Activated T-cell treated with anti-CD3 and anti-CD28 coated beads, Interleukin-2, amount 50 U/mL, for 24 hours (primary cell): ENCODE results near the gene AIF1.
A peak's percentile ranks its signal among the peaks of the same experiment; 100 is the strongest.
"Not testable (repeated sequence)": the region's sequence is repeated elsewhere in the genome, so short reads cannot be mapped to it uniquely, and the experiment has no call there.

ENCODE experiments used
- DNase-seq: peaks from one replicate; pipeline ENCODE4 v3.0.0-alpha.2; 2020
- H3K27ac Mint-ChIP-seq: 2 replicates; pipeline ENCODE4 v1.8.0; 2020; ENCODE audit warnings: mild to moderate bottlenecking, mixed read lengths
- H3K27me3 Mint-ChIP-seq: 2 replicates; pipeline ENCODE4 v1.8.0; 2020; ENCODE audit warnings: mixed read lengths
- H3K36me3 Mint-ChIP-seq: 2 replicates; pipeline ENCODE4 v1.8.0; 2020; ENCODE audit warnings: low read depth, mixed read lengths
- H3K4me1 Mint-ChIP-seq: 2 replicates; pipeline ENCODE4 v1.8.0; 2020; ENCODE audit warnings: low read depth, mixed read lengths
- H3K4me3 Mint-ChIP-seq: 2 replicates; pipeline ENCODE4 v1.8.0; 2020; ENCODE audit warnings: mild to moderate bottlenecking, moderate library complexity, mixed read lengths
- H3K9me3 Mint-ChIP-seq: 2 replicates; pipeline ENCODE4 v1.8.0; 2020; ENCODE audit warnings: mixed read lengths

Gene AIF1

DNA sequence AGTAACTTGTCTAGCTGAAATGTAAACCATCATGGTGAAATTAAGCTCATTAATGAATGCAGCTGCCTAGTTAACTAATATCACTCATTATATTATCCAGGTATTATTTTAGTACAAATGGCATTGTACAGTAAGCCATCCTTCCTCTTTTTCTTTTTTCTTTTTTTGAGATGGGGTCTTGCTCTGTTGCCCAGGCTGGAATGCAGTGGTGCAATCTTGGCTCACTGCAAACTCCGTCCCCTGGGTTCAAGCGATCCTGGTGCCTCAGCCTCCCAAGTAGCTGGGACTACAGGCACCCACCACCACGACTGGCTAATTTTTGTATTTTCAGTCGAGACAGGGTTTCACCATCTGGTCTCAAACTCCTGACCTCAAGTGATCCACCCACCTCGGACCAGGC is 24.3 kb upstream of the AIF1 start:
- not testable (repeated sequence) for DNase-seq, H3K36me3 Mint-ChIP-seq, H3K27me3 Mint-ChIP-seq, H3K4me3 Mint-ChIP-seq, H3K9me3 Mint-ChIP-seq
- peak overlapping the region; percentile 26 for H3K27ac Mint-ChIP-seq
- peaks cover 68% of the 10 kb centered on the region for H3K4me1 Mint-ChIP-seq

GRCh38 chr6:31592396-31592771 is 22.6 kb upstream of the AIF1 start:
- Mint-ChIP-seq H3K9me3 (no peaks in the 10 kb centered on the region), H3K27ac (peak overlapping the region; percentile 84), H3K4me1 (peaks cover 63% of the 10 kb centered on the region), H3K4me3 (peak overlapping the region; percentile 65), H3K36me3 (no peaks in the 10 kb centered on the region), H3K27me3 (no peaks in the 10 kb centered on the region)
- DNase-seq: no peak

GRCh38 chr6:31597006-31597405 is 18.0 kb upstream of the AIF1 start:
- Mint-ChIP-seq H3K9me3 (no peaks in the 10 kb centered on the region), H3K27ac (no peak overlapping the region), H3K36me3 (no peaks in the 10 kb centered on the region), H3K4me3 (no peak overlapping the region), H3K4me1 (peaks cover 49% of the 10 kb centered on the region), H3K27me3 (no peaks in the 10 kb centered on the region)
- no peak for DNase-seq

- H3K27me3 Mint-ChIP-seq: no peaks in the 10 kb centered on the region
- no peaks in the 10 kb centered on the region for H3K36me3 Mint-ChIP-seq
- no peak overlapping the region for H3K4me3 Mint-ChIP-seq
- H3K4me1 Mint-ChIP-seq: no peaks in the 10 kb centered on the region
- H3K27ac Mint-ChIP-seq: no peak overlapping the region
- DNase-seq: no peak
- H3K9me3 Mint-ChIP-seq: no peaks in the 10 kb centered on the region
These were observed 7.7 kb upstream of the AIF1 start for GRCh38 chr6:31607317-31607716.

DNA sequence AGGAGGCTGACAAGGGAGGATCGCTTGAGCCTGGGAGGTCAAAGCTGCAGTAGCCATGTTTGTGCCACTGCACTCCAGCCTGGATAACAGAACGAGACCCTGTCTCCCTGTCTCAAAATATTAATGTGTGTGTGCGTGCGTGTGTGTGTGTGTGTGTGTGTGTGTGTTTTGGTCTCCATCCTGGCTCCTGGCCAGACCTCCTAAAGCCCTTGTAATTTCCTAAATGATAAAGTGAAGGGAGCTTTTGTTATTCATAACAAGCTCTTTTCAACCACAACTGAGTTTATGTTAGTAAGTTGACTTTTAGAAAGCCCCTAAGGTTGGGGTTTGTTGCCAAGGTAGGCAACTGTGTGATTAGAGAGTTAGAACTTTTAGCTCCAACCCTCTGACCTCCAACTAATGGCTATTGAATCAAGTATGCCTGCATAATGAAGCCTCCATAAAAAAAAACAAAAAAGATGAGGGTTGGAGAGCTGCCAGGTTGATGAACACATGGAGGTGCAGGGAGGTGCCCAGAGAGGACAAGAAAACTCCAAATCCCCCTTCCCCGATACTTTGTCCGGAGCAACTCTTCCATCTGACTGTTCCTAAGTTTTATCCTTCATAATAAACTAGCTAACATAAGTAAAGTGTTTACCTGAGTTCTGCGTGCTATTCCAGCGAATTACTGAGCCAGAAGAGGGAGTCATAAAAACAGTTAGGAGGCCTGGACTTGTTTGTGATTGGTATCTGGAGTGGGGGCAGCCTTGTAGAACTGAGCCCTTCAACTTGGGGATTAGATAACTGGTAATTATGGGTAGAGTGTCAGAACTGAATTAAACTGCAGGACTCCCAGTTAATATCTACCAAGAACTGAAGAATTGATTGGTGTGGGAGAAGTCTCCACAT is 5.3 kb upstream of the AIF1 start:
- H3K4me1 Mint-ChIP-seq: peaks cover 4% of the 10 kb centered on the region
- no peak overlapping the region for H3K4me3 Mint-ChIP-seq
- no peak overlapping the region for H3K27ac Mint-ChIP-seq
- no peaks in the 10 kb centered on the region for H3K27me3 Mint-ChIP-seq
- H3K36me3 Mint-ChIP-seq: no peaks in the 10 kb centered on the region
- no peak for DNase-seq
- no peaks in the 10 kb centered on the region for H3K9me3 Mint-ChIP-seq

DNA sequence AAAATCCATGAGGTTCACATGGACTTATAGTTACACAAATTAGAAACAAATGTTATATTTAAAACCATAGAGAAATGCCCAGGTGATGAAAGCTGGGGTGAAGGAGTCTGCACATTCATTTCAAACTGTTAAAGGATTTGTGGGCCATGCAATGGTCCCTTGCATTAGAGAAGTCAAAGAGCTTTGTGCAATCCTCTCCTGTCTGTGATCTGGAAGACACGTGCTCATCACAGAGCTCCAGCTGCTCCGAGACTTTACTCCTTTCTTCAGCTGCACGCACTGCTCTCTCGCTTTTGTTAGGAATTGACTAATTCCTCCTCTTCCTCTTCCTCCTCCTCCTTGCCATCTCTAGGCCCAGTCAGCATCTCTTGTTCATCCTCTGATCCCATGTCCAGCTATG is 4.1 kb upstream of the AIF1 start:
- no peaks in the 10 kb centered on the region for H3K36me3 Mint-ChIP-seq
- H3K4me1 Mint-ChIP-seq: peaks cover 16% of the 10 kb centered on the region
- no peak overlapping the region for H3K4me3 Mint-ChIP-seq
- DNase-seq: no peak
- no peaks in the 10 kb centered on the region for H3K9me3 Mint-ChIP-seq
- H3K27ac Mint-ChIP-seq: no peak overlapping the region
- no peaks in the 10 kb centered on the region for H3K27me3 Mint-ChIP-seq

- peaks cover 13% of the 10 kb centered on the region for H3K36me3 Mint-ChIP-seq
- H3K4me1 Mint-ChIP-seq: peaks cover 35% of the 10 kb centered on the region
- no peaks in the 10 kb centered on the region for H3K27me3 Mint-ChIP-seq
- H3K4me3 Mint-ChIP-seq: no peak overlapping the region
- H3K9me3 Mint-ChIP-seq: no peaks in the 10 kb centered on the region
- no peak for DNase-seq
- no peak overlapping the region for H3K27ac Mint-ChIP-seq
These were observed 887 bp upstream of the AIF1 start for GRCh38 chr6:31614075-31614619.

- Mint-ChIP-seq H3K27me3 (no peaks in the 10 kb centered on the region), H3K4me3 (peak overlapping the region; percentile 80), H3K9me3 (no peaks in the 10 kb centered on the region), H3K4me1 (peaks cover 40% of the 10 kb centered on the region), H3K27ac (peak overlapping the region; percentile 88), H3K36me3 (peaks cover 18% of the 10 kb centered on the region)
- DNase-seq: peak; percentile 62
These were observed 714 bp downstream of the AIF1 start for GRCh38 chr6:31615748-31616147.

DNA sequence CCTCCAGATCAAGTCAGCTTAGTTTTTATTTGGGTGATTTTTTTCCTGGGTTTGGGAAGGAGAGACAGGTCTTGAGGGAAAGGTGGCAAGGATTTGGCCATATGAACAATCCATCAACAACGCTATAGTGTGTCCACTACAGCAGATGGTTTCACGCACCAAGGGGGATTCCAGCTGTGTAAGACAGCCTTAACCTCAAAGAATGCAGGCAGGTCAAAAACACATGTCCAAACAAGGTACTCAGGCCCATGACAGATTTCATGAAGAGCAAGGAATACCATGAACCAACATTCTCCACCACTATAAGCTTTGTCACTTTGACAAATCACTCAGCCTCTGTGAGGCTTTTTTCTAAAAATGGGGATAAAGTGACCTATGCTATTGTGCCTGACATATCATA is 2.0 kb downstream of the AIF1 start:
- Mint-ChIP-seq H3K27me3 (no peaks in the 10 kb centered on the region), H3K4me3 (peak overlapping the region; percentile 80), H3K27ac (peak overlapping the region; percentile 88), H3K36me3 (peaks cover 30% of the 10 kb centered on the region), H3K9me3 (no peaks in the 10 kb centered on the region), H3K4me1 (peaks cover 45% of the 10 kb centered on the region)
- no peak for DNase-seq

DNA sequence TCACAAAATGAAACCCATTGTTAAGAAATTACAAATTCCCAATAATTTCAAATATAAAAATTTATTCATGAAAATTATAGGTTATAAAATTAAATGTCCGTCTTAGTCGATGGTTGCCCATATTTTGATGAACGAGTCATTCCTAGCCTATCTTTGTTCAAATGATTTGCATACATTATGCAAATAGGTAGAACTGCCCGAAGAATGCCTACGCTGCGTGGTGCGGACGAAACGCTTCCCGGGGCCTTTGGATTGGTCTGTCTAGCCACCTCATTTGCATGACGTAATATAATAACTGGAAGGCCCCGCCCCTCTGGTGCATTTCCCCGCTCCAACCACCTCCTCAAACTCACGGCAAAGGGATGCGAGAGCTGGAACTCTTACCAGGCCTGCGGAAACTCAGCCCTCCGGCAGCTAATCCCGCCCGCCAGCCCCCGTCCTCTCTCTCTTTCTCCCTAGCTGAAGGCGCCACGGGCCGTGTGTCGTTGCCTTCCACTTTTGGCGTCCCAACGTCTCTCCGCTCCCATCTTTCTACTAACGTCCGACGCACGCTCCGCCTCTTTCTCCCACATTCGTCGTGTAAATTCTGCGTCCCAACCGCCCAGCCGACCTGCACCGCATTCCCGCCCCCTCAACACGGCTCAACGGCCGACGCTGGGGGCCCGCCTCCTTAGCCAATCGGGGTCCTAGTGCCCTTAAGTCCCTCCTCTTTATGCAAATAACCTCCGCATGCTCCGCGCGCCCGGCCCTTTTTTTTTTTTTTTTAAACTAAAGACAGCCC is 5.0 kb downstream of the AIF1 start:
- peaks cover 60% of the 10 kb centered on the region for H3K36me3 Mint-ChIP-seq
- H3K4me1 Mint-ChIP-seq: peaks cover 55% of the 10 kb centered on the region
- peak overlapping the region; percentile 100 for H3K27ac Mint-ChIP-seq

DNA sequence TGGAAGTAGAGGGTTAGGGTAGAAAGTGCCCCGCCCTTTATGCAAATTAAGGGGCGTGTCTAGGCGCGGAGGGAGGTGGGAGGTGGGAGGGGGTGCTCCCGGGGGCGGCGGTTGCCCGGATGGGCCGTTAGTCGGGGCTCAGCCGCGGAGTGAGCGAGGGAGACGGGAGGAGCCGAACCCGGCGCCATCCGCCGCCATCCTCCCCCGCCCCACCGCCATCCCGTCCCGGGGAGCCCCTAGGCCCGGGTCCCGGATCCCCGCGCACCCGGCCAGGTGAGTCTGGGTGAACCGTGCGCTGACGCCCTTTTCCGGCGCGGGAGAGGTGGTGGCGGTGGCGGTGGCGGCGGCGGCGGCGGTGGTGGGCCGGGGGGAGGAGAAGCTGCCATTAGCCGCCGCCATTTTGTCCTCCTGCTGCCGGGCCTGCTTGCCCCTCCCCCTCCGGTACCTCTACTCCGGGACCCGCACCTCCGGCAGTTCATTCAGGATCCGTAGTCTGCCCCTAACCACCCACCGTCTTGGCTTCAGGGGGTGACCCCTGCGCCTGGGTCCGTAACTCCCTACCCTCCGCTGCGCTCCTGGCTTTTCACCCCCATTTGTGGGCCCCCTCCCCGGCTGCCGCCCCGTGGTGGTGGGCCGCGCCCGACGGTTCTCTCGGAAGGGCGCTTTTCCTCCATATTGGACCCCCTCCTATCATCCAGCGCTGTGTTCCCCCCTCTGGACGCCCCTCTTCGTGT is 5.7 kb downstream of the AIF1 start, which contains the start of gene PRRC2A:
PRRC2A (plus strand) TSS at position 130 of the 734 bp plus-strand sequence. CDS start 2,075 bp downstream, outside the sequence.
- Mint-ChIP-seq H3K36me3 (peaks cover 67% of the 10 kb centered on the region), H3K4me1 (peaks cover 52% of the 10 kb centered on the region), H3K27me3 (no peaks in the 10 kb centered on the region), H3K4me3 (peak within 1 kb of the TSS; percentile 90), H3K9me3 (no peaks in the 10 kb centered on the region), H3K27ac (peak within 1 kb of the TSS; percentile 100)
- no peak for DNase-seq

More for the DNA sequence above, 5.0 kb downstream of the AIF1 start:
- Mint-ChIP-seq H3K27me3 (no peaks in the 10 kb centered on the region), H3K4me3 (peak overlapping the region; percentile 90), H3K9me3 (no peaks in the 10 kb centered on the region)
- DNase-seq: peak; percentile 97

DNA sequence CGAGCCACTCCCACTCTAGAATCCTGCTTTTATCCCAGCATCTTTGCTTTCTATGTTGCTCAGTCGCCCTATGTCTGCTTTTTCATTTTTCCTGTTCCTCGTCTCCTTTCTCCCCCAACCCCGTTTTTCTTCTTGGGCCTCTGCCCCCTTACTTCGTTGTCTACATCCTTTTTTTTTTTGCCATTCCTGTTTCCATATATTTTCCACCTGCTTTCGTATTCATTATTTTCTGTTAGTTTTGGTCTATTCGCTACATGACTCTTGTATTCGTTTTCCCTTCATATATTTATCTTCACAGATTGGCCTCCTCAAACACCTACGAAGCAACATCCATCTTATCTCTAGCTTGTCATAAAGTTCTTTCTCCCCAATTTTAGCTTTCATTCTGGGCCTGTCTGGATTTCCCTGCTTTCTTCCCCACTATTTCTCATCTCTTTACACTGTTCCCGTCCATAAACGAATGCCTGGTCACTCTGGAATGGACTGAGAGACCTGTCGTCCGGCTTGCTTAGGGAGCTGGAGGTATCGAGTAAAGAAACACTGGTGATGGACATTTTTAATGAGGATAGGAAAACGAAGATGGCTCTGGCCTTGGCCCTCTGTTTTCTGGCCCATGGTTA is 6.4 kb downstream of the AIF1 start:
- H3K36me3 Mint-ChIP-seq: peaks cover 71% of the 10 kb centered on the region
- peak overlapping the region; percentile 90 for H3K4me3 Mint-ChIP-seq
- H3K27me3 Mint-ChIP-seq: no peaks in the 10 kb centered on the region
- DNase-seq: no peak
- peak overlapping the region; percentile 100 for H3K27ac Mint-ChIP-seq
- H3K4me1 Mint-ChIP-seq: peaks cover 48% of the 10 kb centered on the region
- H3K9me3 Mint-ChIP-seq: no peaks in the 10 kb centered on the region

GRCh38 chr6:31621991-31622390 is 7.0 kb downstream of the AIF1 start:
- no peaks in the 10 kb centered on the region for H3K9me3 Mint-ChIP-seq
- H3K4me3 Mint-ChIP-seq: peak overlapping the region; percentile 90
- H3K36me3 Mint-ChIP-seq: peaks cover 74% of the 10 kb centered on the region
- no peak for DNase-seq
- no peaks in the 10 kb centered on the region for H3K27me3 Mint-ChIP-seq
- peak overlapping the region; percentile 100 for H3K27ac Mint-ChIP-seq
- peaks cover 42% of the 10 kb centered on the region for H3K4me1 Mint-ChIP-seq

DNA sequence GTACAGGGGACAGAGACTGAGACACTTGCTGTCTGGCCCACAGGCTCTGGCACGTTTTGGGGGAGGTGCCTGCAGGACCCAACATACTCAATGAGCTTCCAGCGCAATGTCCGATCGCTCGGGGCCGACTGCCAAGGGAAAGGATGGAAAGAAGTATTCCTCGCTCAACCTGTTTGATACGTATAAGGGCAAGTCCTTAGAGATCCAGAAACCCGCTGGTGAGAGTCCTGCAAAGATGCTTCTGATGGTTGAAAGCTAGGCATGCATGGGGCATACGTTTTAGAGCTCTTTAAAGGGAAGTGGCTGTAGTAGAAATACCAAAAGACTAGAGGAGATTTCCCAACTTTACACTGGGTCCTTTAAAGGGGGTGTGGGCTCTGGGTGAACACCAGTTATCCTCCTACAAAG is 7.7 kb downstream of the AIF1 start:
- no peak for DNase-seq
- no peaks in the 10 kb centered on the region for H3K27me3 Mint-ChIP-seq
- H3K4me3 Mint-ChIP-seq: peak overlapping the region; percentile 90
- peaks cover 79% of the 10 kb centered on the region for H3K36me3 Mint-ChIP-seq
- peaks cover 41% of the 10 kb centered on the region for H3K4me1 Mint-ChIP-seq
- H3K27ac Mint-ChIP-seq: peak overlapping the region; percentile 100
- no peaks in the 10 kb centered on the region for H3K9me3 Mint-ChIP-seq
